Activated gamma-delta T cell (primary cell): ENCODE measurements around the gene WDFY2.
"Not testable (repeated sequence)": the region's sequence is repeated elsewhere in the genome, so short reads cannot be mapped to it uniquely, and the experiment has no call there.

Source experiments
- DNase-seq: peaks from one replicate; lab custom pipeline; 2025; lab: John Stamatoyannopoulos, UW
- total RNA-seq, 2 donors: gene quantifications; one replicate each; lab custom pipeline; 2026; lab: John Stamatoyannopoulos, UW

The WDFY2 gene, protein sequence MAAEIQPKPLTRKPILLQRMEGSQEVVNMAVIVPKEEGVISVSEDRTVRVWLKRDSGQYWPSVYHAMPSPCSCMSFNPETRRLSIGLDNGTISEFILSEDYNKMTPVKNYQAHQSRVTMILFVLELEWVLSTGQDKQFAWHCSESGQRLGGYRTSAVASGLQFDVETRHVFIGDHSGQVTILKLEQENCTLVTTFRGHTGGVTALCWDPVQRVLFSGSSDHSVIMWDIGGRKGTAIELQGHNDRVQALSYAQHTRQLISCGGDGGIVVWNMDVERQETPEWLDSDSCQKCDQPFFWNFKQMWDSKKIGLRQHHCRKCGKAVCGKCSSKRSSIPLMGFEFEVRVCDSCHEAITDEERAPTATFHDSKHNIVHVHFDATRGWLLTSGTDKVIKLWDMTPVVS
- total RNA-seq: 51.1 to 69.4 reads per million in 2 donors

DNA sequence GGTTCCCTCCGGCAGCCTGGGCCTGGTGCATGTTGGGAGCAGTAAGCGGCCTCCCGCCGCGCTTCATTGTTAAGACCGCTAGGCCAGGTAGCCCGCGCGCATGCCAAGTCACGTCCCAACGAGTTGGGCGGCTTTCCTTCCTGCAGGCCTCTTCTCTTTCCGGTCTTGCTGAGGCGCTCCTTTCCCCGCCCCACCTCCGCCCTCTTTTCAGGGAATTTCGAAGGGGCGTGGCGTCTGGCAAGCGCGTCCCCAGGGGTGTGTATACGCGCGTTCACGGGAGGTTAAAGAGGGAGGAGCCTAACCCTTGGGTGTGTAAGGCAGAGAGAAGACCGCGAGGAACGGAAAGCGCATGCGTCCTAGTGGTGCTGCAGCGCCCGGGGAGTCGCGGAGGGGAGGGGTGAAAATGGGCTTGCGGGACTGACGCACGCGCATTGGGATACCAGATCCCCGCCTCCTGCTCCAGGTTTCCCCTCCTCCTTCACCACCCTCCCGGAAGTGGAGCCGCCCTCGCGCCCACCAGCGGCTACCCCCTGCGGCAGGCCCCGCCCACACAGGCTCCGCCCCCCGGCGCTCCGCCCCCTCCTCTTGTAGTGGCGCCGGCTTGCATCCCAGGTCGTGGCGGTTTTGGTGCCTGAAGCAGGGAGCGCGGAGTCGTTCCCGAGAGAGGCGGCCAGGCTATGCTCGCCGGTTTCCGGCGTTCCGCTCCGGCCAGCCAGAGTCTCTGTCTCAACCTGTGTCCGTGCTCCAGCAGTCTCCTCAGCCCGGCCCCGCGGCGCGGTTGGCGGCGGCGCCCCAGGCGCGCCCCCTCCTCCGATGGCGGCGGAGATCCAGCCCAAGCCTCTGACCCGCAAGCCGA is at the start of gene WDFY2:
WDFY2 (plus strand) TSS at position 588 of the 856 bp plus-strand sequence; CDS start at position 814, 226 bp downstream.
- peak; percentile 98 for DNase-seq

DNA sequence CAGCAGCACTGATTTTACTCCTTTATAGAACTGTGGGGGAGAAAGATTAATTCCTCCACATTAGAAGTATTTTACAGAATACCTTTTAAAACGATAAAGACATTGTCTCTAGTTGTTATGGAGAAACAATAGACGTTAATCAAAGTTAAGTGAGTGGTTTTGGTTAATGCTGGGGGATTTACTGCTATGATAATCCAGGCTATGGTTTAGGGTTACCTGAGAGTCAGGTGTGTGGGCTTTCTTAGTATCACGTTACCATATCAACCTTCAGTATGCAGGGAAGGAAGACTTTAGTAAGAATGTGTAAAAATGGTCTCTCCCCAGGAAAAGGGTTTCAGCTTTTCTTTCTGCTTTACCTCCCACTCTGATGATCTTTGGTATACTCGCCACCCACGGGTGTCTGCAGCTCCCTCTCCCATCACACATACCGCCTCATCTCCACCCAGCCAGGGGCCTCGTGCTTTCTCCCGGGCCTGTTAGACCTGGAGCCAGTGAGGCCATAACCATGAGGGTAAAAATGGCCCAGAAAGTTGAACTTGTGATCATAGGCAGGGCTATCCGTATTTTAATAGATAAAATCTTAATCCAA is 45.6 kb upstream of the WDFY2 start:
- DNase-seq: no peak

DNA sequence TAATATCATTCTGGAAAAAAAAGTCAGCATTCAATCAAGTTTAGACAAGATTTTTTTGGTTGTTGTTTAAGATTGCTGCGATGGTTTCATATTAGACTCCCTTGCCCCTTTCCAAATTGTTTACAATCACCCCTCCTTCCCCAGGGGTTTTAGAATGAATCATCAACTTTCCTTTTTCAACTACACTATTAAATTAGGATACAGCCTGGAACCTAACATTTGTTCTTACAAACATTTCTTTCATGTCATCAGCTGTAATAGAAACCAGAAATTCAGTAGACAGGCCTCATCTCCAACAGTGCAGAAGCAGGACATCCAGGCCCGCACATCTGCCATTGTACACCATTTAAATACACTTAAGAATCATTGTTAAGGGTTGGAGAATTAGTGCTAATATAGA is 44.4 kb upstream of the WDFY2 start:
- no peak for DNase-seq

DNA sequence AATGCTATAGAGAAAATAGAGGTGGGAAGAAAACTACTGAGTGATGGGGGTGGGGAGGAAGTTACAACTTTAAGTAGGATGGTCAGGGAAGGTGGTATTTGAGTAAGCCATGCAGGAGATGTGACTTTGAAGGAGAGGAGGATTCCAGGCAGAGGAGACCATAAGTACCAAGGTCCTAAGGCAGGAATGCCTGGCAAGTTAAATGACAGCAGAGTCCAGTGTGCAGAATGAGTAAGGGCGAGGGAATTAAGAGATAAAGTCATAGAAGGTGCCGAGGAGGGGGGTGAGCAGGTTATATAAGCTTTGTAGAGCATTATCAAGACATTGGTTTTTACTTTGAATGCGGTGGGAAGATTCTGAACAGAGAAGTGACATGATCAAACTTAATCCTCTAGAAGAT is 43.2 kb upstream of the WDFY2 start:
- no peak for DNase-seq

DNA sequence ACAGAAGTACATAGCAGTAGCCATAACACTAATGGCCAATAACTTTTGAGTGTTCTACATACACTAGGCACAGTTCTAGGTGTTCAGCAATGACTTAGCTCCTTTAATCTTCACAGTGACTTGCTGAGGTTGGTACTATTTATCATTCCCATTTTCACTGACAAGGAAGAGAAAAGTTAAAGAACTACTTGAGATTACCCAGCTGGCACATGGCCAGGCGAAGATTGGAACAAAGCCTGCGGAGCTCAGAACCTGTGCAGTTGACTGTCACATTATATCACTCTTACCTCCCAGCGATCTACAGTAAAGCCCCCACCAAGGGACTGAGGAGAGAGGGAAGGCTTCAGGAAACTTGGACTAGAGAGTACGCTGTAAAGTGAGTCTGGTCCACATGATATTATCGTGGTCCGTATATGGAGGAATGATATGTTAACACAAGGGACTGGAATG is 42.4 kb upstream of the WDFY2 start:
- DNase-seq: no peak

DNA sequence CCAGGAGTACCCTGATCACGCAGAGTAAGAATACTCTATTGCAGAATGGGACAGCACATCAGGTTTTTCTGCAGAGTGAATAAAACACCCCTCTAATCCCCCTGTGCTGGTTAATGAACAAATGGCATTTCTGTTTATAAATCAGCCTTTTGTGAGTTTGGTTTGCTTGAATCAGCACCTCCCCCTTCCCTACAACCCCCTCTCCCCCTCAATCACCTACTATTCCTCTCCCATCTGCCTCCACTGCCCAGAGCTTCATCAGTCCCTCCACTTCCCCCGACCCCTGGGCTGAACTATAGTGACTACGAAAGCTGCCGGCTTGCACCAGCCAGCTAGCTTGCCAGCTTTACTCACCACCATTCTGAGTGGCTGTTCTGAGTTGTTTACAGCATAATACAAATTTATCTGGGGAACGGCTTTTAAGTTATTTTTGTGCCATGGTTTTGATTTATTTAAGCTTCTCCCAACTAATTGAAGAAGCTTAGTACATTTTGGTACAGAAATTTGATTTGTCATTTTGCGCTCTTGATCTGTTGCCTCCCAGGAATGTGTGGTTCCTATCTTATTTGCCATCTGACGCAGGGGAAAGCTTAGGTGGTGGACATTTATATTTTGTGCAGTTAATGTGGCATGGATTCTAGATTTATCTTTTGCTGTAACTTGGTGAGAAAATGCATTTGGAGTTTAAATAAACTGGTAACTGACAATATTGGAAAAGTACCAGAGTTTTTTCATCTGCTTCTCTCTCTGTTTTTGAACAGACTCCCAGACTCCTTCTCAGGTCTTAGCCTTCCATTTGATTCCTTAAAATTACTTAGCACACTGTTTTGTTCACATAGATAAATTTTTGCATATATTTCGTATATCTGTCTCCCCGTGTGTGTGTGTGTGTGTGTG is 41.7 kb upstream of the WDFY2 start:
- DNase-seq: no peak

DNA sequence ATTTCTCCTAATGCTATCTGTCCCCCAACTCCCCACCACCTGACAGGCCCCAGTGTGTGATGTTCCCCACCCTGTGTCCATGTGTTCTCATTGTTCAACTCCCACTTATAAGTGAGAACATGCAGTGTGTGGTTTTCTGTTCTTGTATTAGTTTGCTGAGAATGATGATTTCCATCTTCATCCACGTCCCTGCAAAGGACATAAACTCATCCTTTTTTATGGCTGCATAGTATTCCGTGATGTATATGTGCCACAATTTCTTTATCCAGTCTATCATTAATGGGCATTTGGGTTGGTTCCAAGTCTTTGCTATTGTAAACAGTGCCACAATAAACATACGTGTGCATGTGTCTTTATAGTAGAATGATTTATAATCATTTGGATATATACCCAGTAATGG is 38.8 kb upstream of the WDFY2 start:
- not testable (repeated sequence) for DNase-seq

DNA sequence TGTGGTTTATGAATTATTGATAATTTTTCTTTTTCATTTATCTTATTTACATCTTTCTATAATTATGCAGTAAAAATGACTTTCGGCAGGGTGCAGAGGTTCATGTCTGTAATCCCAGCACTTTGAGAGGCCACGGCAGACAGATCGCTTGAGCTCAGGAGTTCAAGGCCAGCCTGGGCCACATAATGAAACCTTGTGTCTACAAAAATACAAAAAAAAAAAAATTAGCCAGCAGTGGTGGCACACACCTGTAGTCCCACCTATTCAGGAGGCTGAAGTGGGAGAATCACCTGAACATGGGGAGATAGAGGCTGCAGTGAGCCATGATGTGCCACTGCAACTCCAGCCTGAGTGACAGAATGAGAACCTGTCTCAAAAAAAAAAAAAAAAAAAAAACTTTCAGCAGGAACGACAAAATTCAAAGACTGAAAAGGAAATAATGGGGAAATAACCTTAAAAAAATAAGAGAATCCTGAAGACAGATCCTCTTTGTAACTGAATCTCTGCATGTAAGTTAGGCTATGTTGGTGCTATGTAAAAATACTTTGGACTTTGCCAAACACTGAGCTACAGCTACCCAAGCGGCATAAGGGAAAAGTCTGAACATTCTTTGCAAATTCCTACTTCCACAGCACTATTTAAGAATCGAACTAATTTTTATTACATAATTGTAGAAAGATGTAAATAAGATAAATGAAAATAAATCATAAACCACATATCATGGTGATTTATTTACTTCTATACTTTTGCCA is 36.7 kb upstream of the WDFY2 start:
- no peak for DNase-seq

DNA sequence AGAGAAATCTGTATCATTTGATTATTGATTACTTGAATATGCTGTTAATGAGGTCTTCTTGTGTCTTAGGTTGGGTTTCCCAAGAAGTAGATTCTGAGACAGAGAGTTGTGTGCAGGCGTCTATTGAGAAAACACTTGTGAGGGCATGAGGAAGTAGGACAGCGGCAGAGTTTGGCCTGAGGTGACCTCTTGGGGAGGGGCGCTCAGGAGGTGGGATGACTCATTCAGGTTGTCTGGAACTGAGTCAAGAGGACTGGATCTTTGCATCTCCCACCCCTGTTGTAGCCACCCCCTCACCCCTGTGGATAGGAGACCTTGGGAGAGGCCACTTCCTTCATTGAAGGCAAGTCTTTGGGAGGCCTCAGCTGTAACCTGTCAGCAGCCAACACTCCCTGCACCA is 35.2 kb upstream of the WDFY2 start:
- DNase-seq: no peak

DNA sequence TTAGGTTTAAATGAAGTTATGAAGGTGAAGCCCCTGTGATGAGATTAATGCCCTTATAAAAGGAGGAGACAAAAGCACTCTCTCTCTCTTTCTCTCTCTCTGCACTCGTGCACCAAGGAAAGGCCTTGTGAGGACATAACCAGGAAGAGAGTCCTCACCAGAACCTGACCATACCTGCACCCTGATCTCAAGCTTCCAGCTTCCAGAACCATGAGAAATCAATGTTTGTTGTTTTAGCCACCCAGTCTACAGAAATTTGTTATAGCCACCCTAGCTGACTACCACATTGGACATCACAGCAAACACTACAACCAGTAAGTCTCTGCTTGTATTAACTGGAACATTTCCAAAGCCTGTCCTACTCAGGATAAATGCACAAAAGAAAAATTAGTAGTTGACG is 34.7 kb upstream of the WDFY2 start:
- DNase-seq: no peak

DNA sequence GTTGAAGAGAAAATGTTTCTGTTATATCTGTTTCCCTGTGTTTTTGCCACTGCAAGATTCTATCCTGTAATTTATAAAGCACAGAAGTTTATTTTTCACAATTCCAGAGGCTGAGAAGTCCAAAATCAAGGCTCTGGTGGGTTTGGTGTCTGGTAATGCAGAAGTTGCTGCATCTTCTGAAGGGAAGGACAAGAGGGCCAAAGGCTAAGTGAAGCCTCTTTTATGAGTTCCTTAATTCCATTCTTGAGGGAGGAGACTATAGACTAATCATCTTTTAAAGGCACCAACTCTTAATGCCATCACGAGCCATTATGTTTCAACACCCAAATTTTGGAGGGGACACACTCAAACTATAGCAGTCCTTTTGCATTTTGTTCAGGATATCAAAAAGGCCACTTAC is 34.1 kb upstream of the WDFY2 start:
- DNase-seq: no peak

DNA sequence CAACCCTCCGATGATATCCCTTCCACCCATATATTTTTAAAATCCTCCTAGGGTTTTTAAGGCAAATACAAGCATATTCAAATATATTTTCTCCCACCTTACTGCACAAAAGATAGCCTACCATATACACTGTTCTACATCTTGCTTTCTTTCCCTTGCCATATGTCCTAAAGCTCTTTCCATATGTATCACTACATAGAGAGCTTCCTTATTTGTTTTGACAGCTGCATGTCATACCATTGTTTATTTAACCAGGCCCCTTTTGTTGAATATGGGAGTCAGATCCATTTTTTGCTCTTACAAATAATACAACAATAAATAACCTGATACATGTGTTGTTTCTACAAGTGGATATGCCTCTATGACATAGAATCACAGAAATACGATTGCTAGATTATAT is 32.8 kb upstream of the WDFY2 start:
- no peak for DNase-seq

DNA sequence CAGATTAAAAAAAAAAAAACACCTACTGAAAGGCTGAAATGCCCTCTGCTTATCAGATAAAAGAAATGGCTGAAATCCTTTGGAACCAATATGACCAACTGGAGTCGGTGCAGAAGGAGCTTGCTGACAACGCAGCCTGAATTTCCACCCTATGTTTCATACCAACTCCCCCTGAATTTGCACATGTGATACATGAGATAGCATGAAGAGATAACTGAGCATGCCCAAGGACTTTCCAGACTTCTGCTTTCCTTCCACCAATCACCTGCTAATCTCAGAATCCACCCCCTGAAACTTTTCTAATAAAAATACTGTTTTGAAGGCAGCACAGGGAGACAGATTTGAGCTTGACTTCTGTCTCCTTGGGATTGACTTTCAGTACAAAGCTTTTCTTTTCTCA is 32.2 kb upstream of the WDFY2 start:
- no peak for DNase-seq

DNA sequence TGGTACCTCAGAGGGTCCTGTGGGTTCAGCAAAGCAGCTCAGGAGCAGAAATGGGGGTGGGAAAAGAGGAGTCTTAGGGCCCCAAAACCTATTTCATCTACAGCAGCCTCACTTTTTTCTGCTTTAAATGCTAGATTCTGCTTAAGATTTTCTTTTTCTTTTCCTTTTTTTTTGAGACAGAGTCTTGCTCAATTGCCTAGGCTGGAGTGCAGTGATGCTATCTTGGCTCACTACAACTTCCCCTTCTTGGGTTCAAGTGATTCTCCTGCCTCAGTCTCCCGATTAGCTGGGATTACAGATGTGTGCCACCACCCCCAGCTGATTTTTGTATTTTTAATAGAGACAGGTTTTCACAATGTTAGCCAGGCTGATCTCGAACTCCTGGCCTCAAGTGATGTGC is 30.7 kb upstream of the WDFY2 start:
- no peak for DNase-seq

DNA sequence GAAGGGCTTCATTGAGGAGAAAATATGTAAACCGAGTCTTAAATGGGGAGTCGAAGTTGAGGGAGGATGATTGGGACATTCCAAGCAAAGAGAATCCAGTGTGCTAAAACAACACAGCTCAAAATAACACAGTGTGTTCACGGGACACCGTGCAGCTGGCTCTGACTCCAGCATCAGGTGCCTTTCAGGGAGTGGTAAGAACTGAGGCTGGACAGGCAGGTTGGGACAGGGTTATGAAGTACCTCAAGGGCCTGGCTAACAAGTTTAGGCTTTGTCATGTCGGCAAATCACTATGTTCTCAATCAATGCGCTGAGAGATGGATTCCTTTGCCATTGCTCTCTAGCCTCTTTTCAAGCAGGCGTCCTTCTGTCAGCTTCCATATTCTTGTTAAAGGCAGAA is 27.5 kb upstream of the WDFY2 start:
- no peak for DNase-seq

DNA sequence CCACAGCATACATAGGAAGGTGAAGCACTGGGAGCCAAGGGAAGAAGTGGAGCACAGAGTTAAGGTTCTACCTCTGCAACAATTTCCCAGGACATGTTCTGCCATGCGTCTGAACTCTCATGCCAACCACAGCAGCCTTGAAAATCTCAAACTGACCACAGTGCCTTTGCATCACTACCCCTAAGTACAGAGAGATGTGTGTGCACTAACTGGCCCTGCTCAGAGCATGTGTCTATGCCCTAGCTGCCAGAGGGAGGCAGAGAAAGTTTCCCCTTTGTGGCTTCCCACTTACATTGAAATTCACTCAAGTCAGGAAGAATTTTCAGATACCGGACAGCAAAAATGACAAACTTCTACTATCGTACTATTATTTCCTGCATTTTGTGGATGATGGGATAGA is 26.8 kb upstream of the WDFY2 start:
- no peak for DNase-seq

DNA sequence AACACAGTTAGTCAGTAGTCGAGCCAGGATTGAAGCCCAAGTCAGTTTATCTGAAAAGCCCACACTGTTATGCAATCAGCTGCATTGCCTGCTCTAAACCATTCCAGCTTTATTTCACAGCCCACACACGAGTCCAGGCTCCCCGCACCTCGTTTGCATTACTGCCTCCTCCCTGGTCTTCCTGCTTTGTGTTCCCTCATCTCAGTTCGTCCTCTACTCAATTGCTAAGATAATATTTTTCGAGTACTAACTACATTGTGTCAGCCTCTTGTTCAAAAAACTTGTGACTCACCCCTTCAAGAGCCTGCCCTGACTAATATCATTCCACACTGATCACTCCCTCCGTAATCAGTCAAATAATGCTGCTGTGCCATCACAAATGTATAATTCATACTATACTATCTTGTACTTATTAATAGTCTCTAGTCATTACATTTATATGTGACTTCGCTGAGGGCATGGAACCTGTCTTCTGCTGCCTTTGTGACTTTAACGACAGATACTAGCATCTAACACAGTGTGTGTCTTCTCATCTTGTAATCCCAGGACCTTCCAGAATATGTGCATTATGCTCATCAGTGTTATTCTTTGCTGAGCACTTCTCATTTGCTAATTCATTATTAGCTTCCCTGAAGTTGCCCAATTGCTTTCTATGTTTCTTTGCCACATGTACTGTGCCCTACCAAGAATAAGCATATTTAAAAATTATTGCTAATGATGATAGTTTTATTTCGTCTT is 26.2 kb upstream of the WDFY2 start:
- DNase-seq: no peak

DNA sequence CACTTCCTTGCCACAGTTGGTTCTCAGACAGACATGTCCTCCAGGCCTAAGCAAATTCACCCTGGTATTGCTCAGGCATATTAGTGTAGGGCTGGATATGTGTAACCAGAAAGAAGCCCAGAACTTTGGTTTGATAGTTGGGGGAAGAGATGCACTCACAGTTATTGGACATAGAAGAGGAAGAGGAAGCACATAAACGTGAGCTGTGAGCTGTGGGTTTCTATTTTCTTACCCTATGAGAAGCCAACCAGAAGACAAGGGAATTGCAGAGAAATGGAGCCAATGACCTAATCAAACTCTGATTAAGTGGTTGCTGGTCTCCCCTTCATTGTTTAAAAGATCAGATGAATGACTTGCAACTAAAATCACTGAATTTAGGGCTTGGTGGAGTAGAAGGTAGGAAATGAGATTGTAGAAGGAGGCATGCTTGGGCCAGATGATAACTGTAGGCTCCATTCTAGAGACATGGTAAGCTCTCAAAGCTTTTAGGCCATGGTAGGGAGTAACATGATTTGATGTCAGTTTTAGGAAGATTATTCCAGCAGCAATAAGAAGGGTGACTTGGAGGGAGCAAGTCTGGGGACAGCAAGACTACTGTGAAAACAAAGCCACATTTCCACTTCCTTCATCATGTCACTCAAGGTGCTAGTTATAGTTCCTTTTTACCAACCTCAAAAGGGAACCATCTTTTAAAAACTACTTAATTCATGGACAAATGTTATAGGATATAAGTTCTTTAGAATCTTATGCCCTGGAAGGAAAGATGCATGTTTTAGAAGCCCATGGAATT is 24.1 kb upstream of the WDFY2 start:
- no peak for DNase-seq

DNA sequence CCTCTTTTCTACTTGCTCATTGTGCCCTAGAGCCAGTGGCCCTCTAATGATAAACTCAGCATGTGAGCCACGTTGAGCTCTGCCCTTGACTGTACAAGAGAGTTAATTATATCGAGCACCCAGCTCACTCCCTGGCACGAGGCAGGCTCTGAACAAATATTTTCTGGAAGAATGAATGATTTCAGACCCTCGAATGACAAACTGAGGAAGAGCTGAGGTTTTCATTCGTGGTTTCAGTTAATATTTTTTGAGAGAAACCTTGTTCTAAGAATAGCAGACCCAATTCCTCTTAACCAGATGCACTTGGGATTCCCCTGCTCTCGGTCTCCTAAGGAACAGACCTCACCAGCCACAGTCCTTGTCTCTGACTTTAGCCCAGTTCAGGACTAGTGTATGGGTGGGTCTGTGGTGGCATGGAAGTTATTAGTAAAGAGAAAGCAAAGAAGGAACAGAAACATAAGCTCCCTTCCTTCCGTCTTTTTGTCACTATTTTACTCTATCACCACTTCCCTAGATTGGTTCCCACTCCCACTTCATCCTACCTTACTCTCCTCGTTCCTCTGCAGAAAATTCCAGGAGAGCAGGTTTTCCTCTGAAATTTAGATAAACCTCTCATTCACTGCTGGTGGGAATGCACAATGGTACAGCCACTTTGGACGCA is 22.1 kb upstream of the WDFY2 start:
- DNase-seq: no peak
